ENCODE data around the gene EPB41L1. TPM values are rescaled to one million over a fixed set of nuclear protein-coding genes. Genes with fewer than 3 reads are reported as not detected.

Gene EPB41L1
- total RNA-seq, 1 donor from 2014 or later: 16.7 TPM

- no peaks in the 10 kb centered on the region for H3K9me3 ChIP-seq
- TF ChIP-seq CTCF (IDR thresholded peaks at IDR 0.05): no peak
- intact Hi-C loops (cut with DNase I): no loop called here
- no peaks in the 10 kb centered on the region for H3K27me3 ChIP-seq
- DNase-seq (ENCODE audit: low spot score in 2 of 2): no peak
- H3K4me3 ChIP-seq: no peak overlapping the region
- peaks cover 41 to 57% of the 10 kb centered on the region in 2 donors for H3K36me3 ChIP-seq
- no peak overlapping the region for H3K27ac ChIP-seq
- H3K4me1 ChIP-seq: no peaks in the 10 kb centered on the region
Observed at GRCh38 chr20:36216314-36217025, 61.9 kb downstream of the EPB41L1 start.

GRCh38 chr20:36217226-36217625, 62.7 kb downstream of the EPB41L1 start:
- intact Hi-C loops (cut with DNase I): no loop called here
- TF ChIP-seq CTCF (IDR thresholded peaks at IDR 0.05): no peak
- Histone ChIP-seq H3K36me3 (peaks cover 38 to 54% of the 10 kb centered on the region in 2 donors), H3K4me3 (no peak overlapping the region), H3K27ac (no peak overlapping the region), H3K27me3 (no peaks in the 10 kb centered on the region), H3K4me1 (no peaks in the 10 kb centered on the region), H3K9me3 (no peaks in the 10 kb centered on the region)
- DNase-seq (ENCODE audit: low spot score in 2 of 2): no peak

- no peaks in the 10 kb centered on the region for H3K27me3 ChIP-seq
- no peaks in the 10 kb centered on the region for H3K4me1 ChIP-seq
- no peaks in the 10 kb centered on the region for H3K9me3 ChIP-seq
- peaks cover 30 to 51% of the 10 kb centered on the region in 2 donors for H3K36me3 ChIP-seq
- no peak overlapping the region for H3K27ac ChIP-seq
- no peak for DNase-seq (ENCODE audit: low spot score in 2 of 2)
- TF ChIP-seq CTCF (IDR thresholded peaks at IDR 0.05): no peak
- no peak overlapping the region for H3K4me3 ChIP-seq
- intact Hi-C loops (cut with DNase I): no loop called here
Observed at GRCh38 chr20:36218380-36219064, 64.0 kb downstream of the EPB41L1 start.

GRCh38 chr20:36219671-36220220, 65.2 kb downstream of the EPB41L1 start:
- no peak for DNase-seq (ENCODE audit: low spot score in 2 of 2)
- intact Hi-C loops (cut with DNase I): no loop called here
- Histone ChIP-seq H3K36me3 (peaks cover 30 to 43% of the 10 kb centered on the region in 2 donors), H3K27ac (no peak overlapping the region), H3K9me3 (no peaks in the 10 kb centered on the region), H3K4me1 (no peaks in the 10 kb centered on the region), H3K4me3 (no peak overlapping the region), H3K27me3 (no peaks in the 10 kb centered on the region)
- TF ChIP-seq CTCF (IDR thresholded peaks at IDR 0.05): no peak

- Histone ChIP-seq H3K4me1 (no peaks in the 10 kb centered on the region), H3K4me3 (no peak overlapping the region), H3K36me3 (peaks cover 23 to 40% of the 10 kb centered on the region in 2 donors), H3K9me3 (no peaks in the 10 kb centered on the region), H3K27me3 (no peaks in the 10 kb centered on the region), H3K27ac (no peak overlapping the region)
- no peak for TF ChIP-seq CTCF (IDR thresholded peaks at IDR 0.05)
- intact Hi-C loops (cut with DNase I): no loop called here
- DNase-seq (ENCODE audit: low spot score in 2 of 2): no peak
Observed at GRCh38 chr20:36225666-36226065, 71.1 kb downstream of the EPB41L1 start.

Measured in ascending aorta (tissue), 2 donors.